Erythroblast (primary cell): ENCODE results near the gene DKK1.

Experiments
- GATA1 ChIP-seq: IDR thresholded peaks from 2 replicates; pipeline ENCODE4 v1.6.1; 2011; ENCODE audit warnings: low read depth, mild to moderate bottlenecking, control low read depth, low read length, moderate library complexity
- POLR2A ChIP-seq: IDR thresholded peaks from 2 replicates; pipeline ENCODE4 v1.6.1; 2011; ENCODE audit warnings: mild to moderate bottlenecking, low read length

DNA sequence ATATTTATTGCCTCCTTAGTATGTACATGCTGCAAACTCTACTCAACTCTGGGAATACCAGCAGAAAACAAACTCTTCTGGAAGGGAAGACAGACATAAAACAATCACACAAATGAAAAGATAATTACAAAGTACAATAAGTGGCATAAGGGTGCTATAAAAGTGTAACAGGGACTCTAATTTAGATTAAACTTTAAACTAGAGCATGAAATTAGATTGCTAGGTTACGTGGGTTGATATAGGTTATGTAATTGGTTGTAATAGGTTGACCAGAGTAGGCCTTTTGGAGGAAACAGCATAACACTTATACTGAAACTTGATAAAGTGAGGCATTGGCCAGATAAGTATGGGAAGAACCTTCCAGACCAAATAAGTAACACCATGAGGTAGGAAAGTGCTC, 26.2 kb upstream of the DKK1 start:
- TF ChIP-seq POLR2A (no peak), GATA1 (no peak)
